ENCODE data around the gene ACHE.

DNA sequence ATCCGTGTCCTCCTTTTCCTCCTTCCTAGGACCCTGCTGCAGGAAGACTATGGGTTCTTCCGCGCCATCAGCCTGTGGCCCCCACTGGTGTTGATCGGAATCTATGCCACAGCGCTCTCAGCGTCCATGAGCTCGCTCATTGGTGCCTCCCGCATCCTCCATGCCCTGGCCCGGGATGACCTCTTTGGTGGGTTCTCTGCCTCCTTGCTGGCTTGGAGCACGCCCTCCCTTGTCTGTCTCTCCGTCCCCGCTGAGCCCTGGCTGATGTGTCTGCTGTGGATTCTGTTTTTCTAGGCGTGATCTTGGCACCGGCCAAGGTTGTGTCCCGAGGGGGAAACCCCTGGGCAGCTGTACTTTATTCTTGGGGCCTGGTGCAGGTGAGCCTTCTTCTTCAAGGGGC is 35.8 kb downstream of the ACHE start:
- TF ChIP-seq, protein P1, sequence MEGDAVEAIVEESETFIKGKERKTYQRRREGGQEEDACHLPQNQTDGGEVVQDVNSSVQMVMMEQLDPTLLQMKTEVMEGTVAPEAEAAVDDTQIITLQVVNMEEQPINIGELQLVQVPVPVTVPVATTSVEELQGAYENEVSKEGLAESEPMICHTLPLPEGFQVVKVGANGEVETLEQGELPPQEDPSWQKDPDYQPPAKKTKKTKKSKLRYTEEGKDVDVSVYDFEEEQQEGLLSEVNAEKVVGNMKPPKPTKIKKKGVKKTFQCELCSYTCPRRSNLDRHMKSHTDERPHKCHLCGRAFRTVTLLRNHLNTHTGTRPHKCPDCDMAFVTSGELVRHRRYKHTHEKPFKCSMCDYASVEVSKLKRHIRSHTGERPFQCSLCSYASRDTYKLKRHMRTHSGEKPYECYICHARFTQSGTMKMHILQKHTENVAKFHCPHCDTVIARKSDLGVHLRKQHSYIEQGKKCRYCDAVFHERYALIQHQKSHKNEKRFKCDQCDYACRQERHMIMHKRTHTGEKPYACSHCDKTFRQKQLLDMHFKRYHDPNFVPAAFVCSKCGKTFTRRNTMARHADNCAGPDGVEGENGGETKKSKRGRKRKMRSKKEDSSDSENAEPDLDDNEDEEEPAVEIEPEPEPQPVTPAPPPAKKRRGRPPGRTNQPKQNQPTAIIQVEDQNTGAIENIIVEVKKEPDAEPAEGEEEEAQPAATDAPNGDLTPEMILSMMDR (IDR thresholded peaks at IDR 0.05), result no peak
- TF ChIP-seq POLR2A (IDR thresholded peaks at IDR 0.05), result no peak
- no peak for TF ChIP-seq EP300 (IDR thresholded peaks at IDR 0.05)
